HK-2 (cell line): ENCODE measurements around the gene CCDC74A.
"Not testable (repeated sequence)": the region's sequence is repeated elsewhere in the genome, so short reads cannot be mapped to it uniquely, and the experiment has no call there.

Source experiments
- DNase-seq: peaks from one replicate; pipeline ENCODE4 v3.0.0-alpha.2; 2018; ENCODE audit not compliant: unreplicated experiment

CCDC74A gene

DNA sequence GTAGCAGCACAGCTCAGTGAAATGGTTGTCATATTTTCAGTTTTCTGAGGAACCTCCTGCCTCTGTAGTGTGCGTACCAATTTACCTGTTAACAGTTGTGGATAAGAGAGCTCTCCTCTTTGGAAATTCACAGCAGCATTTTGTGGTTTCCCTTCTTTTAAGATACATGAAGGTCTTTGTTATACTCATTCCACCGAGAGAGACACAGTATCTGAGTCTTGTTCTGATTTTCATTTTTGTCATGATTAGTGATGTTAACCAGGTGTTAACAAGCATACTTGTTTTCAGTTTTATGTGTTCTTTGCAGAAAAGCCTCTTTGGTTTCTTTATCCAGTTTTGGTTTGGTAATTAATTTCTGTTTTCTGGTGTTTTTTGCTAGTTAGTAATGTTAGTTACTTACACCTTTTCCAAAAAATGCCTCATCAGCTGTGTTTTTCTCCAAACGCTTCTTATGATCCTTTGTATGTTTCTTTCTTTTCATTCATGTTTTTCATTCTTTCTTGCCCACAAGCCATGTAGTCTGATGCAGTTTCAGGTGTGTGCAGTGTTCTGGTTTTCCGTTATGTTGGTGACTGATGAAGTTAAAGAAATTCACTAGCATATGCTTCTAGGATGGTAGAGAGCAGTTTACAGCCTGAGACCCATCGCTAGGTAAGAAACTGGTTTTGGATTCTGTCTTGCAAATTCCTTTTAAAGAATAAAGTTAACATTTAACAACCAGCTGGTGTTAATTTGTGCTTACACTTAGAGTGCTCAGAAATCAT lies 30.1 kb downstream of the CCDC74A start:
- no peak for DNase-seq

- no peak for DNase-seq
Observed at GRCh38 chr2:131566371-131566770, 38.7 kb downstream of the CCDC74A start.

GRCh38 chr2:131567891-131568290 lies 40.2 kb downstream of the CCDC74A start:
- DNase-seq, result no peak

- DNase-seq, result not testable (repeated sequence)
Observed at GRCh38 chr2:131568401-131568800, 40.7 kb downstream of the CCDC74A start.

DNA sequence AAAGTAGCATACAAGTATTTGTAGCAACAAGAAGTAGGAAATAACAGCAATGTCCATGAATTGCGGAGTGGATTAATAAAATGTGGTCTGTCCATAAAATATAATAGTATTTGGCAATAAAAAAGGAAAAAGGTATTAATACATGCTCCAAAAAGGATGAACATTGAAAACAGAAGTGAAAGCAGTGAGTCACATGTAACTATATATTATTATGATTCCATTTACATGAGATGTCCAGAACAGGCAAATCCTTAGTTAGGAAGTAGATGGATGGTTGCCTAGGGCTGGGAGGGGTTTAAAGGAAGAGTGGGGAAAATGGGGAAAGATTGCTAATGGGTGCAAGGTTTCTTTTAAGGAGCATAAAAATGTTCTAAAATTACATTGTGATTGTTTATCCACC lies 44.5 kb downstream of the CCDC74A start:
- DNase-seq, result no peak

GRCh38 chr2:131577812-131578211 lies 50.1 kb downstream of the CCDC74A start:
- DNase-seq, result no peak

GRCh38 chr2:131580187-131580586 lies 52.5 kb downstream of the CCDC74A start:
- no peak for DNase-seq
